Mesothelial cell of epicardium (in vitro differentiated cells): ENCODE measurements around the gene ADAM12. TPM values are rescaled to one million over a fixed set of nuclear protein-coding genes. Genes with fewer than 3 reads are reported as not detected.

Experiments
- DNase-seq, 2 experiments: peaks; one replicate each; pipeline ENCODE4 v3.0.0; 2021; ENCODE audit warnings: low spot score in 2 of 2; ENCODE audit not compliant: unreplicated experiment in 2 of 2
- H3K27ac Mint-ChIP-seq: 2 replicates; pipeline ENCODE4 v1.8.0; 2021; ENCODE audit warnings: mixed read lengths
- H3K27me3 Mint-ChIP-seq: 2 replicates; pipeline ENCODE4 v1.8.0; 2021; ENCODE audit warnings: low read depth, mixed read lengths
- H3K36me3 Mint-ChIP-seq: 2 replicates; pipeline ENCODE4 v1.8.0; 2021; ENCODE audit warnings: mixed read lengths
- H3K4me1 Mint-ChIP-seq: 2 replicates; pipeline ENCODE4 v1.8.0; 2021; ENCODE audit warnings: mixed read lengths
- H3K4me3 Mint-ChIP-seq: 2 replicates; pipeline ENCODE4 v1.8.0; 2021; ENCODE audit warnings: mild to moderate bottlenecking, moderate library complexity, mixed read lengths
- H3K9me3 Mint-ChIP-seq: 2 replicates; pipeline ENCODE4 v1.8.0; 2021; ENCODE audit warnings: mixed read lengths
- CTCF ChIP-seq: fragments of 200-600 bp; sonication (generic); IDR thresholded peaks from one replicate; pipeline ENCODE4 v1.5.0; 2021; ENCODE audit warnings: antibody characterized with exemption; ENCODE audit not compliant: unreplicated experiment
- total RNA-seq: library from RNA; stranded (reverse); gene quantifications from 3 replicates; pipeline ENCODE4 v1.2.1, GENCODE V29; 2021

The ADAM12 gene
- total RNA-seq, 1 donor from 2014 or later: 13.3 TPM

GRCh38 chr10:126135941-126136595 lies 252.2 kb downstream of the ADAM12 start:
- Mint-ChIP-seq H3K4me3 (no peak overlapping the region), H3K9me3 (peaks cover 8% of the 10 kb centered on the region), H3K4me1 (peaks cover 12% of the 10 kb centered on the region), H3K27ac (no peak overlapping the region), H3K36me3 (no peaks in the 10 kb centered on the region), H3K27me3 (peaks cover 2% of the 10 kb centered on the region)
- no peak for TF ChIP-seq CTCF
- DNase-seq: peak in 1 of 2 experiments; percentile 10

- no peaks in the 10 kb centered on the region for H3K36me3 Mint-ChIP-seq
- peaks cover 8% of the 10 kb centered on the region for H3K9me3 Mint-ChIP-seq
- TF ChIP-seq CTCF: no peak
- no peak overlapping the region for H3K4me3 Mint-ChIP-seq
- peak in 1 of 2 experiments; percentile 0 for DNase-seq
- H3K27me3 Mint-ChIP-seq: peaks cover 2% of the 10 kb centered on the region
- H3K4me1 Mint-ChIP-seq: peaks cover 17% of the 10 kb centered on the region
- H3K27ac Mint-ChIP-seq: no peak overlapping the region
These were observed 253.1 kb downstream of the ADAM12 start for GRCh38 chr10:126135177-126135576.

GRCh38 chr10:126133906-126134656 lies 254.2 kb downstream of the ADAM12 start:
- H3K4me3 Mint-ChIP-seq: no peak overlapping the region
- peaks cover 2% of the 10 kb centered on the region for H3K27me3 Mint-ChIP-seq
- H3K9me3 Mint-ChIP-seq: peaks cover 8% of the 10 kb centered on the region
- H3K27ac Mint-ChIP-seq: no peak overlapping the region
- no peak for TF ChIP-seq CTCF
- peak in 1 of 2 experiments; percentile 2 for DNase-seq
- H3K36me3 Mint-ChIP-seq: no peaks in the 10 kb centered on the region
- peaks cover 22% of the 10 kb centered on the region for H3K4me1 Mint-ChIP-seq

GRCh38 chr10:126133082-126133620 lies 255.1 kb downstream of the ADAM12 start:
- Mint-ChIP-seq H3K27me3 (peaks cover 4% of the 10 kb centered on the region), H3K4me1 (peaks cover 22% of the 10 kb centered on the region), H3K9me3 (peaks cover 8% of the 10 kb centered on the region), H3K4me3 (no peak overlapping the region), H3K27ac (no peak overlapping the region), H3K36me3 (no peaks in the 10 kb centered on the region)
- no peak for TF ChIP-seq CTCF
- DNase-seq: no peak

- H3K27me3 Mint-ChIP-seq: peaks cover 4% of the 10 kb centered on the region
- no peaks in the 10 kb centered on the region for H3K9me3 Mint-ChIP-seq
- H3K4me1 Mint-ChIP-seq: peaks cover 22% of the 10 kb centered on the region
- H3K27ac Mint-ChIP-seq: peak overlapping the region; percentile 26
- no peak overlapping the region for H3K4me3 Mint-ChIP-seq
- TF ChIP-seq CTCF: no peak
- H3K36me3 Mint-ChIP-seq: no peaks in the 10 kb centered on the region
- peak in 1 of 2 experiments; percentile 25 for DNase-seq
These were observed 256.9 kb downstream of the ADAM12 start for GRCh38 chr10:126131341-126131740.
